GDM1 (cell line): ENCODE results near the gene STRADA.
"Not testable (repeated sequence)": the region's sequence is repeated elsewhere in the genome, so short reads cannot be mapped to it uniquely, and the experiment has no call there.

Source experiments
- DNase-seq: peaks from one replicate; lab custom pipeline; 2025; lab: John Stamatoyannopoulos, UW

STRADA gene

GRCh38 chr17:63754046-63754445 is 12.4 kb upstream of the STRADA start:
- no peak for DNase-seq

GRCh38 chr17:63753215-63753614 is 11.6 kb upstream of the STRADA start:
- no peak for DNase-seq

GRCh38 chr17:63752707-63753106 is 11.1 kb upstream of the STRADA start:
- no peak for DNase-seq

GRCh38 chr17:63751806-63752205 is 10.2 kb upstream of the STRADA start:
- DNase-seq = peak; percentile 53

- DNase-seq = no peak
These were observed 524 bp downstream of the STRADA start for GRCh38 chr17:63741143-63741407.

- no peak for DNase-seq
These were observed 996 bp downstream of the STRADA start for GRCh38 chr17:63740464-63741142.

- DNase-seq = no peak
These were observed 5.9 kb downstream of the STRADA start for GRCh38 chr17:63735691-63736090.

GRCh38 chr17:63722403-63722802 is 19.2 kb downstream of the STRADA start:
- DNase-seq = no peak

GRCh38 chr17:63720194-63720593 is 21.4 kb downstream of the STRADA start:
- not testable (repeated sequence) for DNase-seq

- DNase-seq = no peak
These were observed 22.6 kb downstream of the STRADA start for GRCh38 chr17:63718988-63719387.

- DNase-seq = no peak
These were observed 25.2 kb downstream of the STRADA start for GRCh38 chr17:63716426-63716825.

- DNase-seq = no peak
These were observed 26.9 kb downstream of the STRADA start for GRCh38 chr17:63714550-63715277.

- no peak for DNase-seq
These were observed 32.5 kb downstream of the STRADA start for GRCh38 chr17:63709110-63709509.

GRCh38 chr17:63707151-63707550 is 34.4 kb downstream of the STRADA start:
- no peak for DNase-seq

- no peak for DNase-seq
These were observed 35.1 kb downstream of the STRADA start for GRCh38 chr17:63706336-63707082.

- no peak for DNase-seq
These were observed 35.9 kb downstream of the STRADA start for GRCh38 chr17:63705657-63706056.

GRCh38 chr17:63704836-63705235 is 36.8 kb downstream of the STRADA start:
- no peak for DNase-seq

- DNase-seq = no peak
These were observed 37.4 kb downstream of the STRADA start for GRCh38 chr17:63704259-63704576.

- no peak for DNase-seq
These were observed 37.9 kb downstream of the STRADA start for GRCh38 chr17:63703556-63704258.

- no peak for DNase-seq
These were observed 38.6 kb downstream of the STRADA start for GRCh38 chr17:63703029-63703428.

- no peak for DNase-seq
These were observed 38.9 kb downstream of the STRADA start for GRCh38 chr17:63702721-63703015.

- no peak for DNase-seq
These were observed 39.5 kb downstream of the STRADA start for GRCh38 chr17:63701868-63702720.
